GM12878 (cell line): ENCODE data around the gene NHSL1. TPM values are rescaled to one million over a fixed set of nuclear protein-coding genes. Genes with fewer than 3 reads are reported as not detected.

Experiments
- ATAC-seq: fragments of 200-7000 bp; cut with Tn5 transposase; 3 replicates; pipeline ENCODE4 v1.9.1; 2020; ENCODE audit warnings: mild to moderate bottlenecking, moderate library complexity
- BruUV-seq: library from RNA; stranded (reverse); fragments of 400-500 nt; replicated peaks from 2 replicates; lab custom pipeline; 2021; lab: Mats Ljungman, UMichigan
- CTCF ChIA-PET: fragments of 300-600 bp; sonication (Branson Sonifier 250); formaldehyde crosslinking; extraction: SDS; loops from one replicate; lab custom pipeline; 2021; ENCODE audit warnings: inconsistent platforms; lab: Yijun Ruan, JAX
- POLR2A ChIA-PET: fragments of 350-600 bp; formaldehyde crosslinking; extraction: SDS; loops from one replicate; lab custom pipeline; 2021; ENCODE audit warnings: inconsistent platforms; lab: Charles Lee
- RAD21 ChIA-PET: fragments of 300-600 bp; sonication (Branson Sonifier 250); formaldehyde crosslinking; loops from one replicate; lab custom pipeline; 2023; ENCODE audit warnings: antibody characterized with exemption; ENCODE audit not compliant: unreplicated experiment; lab: Charles Lee
- SMC1A ChIA-PET: fragments of 300-600 bp; sonication (Branson Sonifier 250); formaldehyde crosslinking; loops from one replicate; lab custom pipeline; 2023; ENCODE audit not compliant: unreplicated experiment, uncharacterized antibody; lab: Charles Lee
- DNase-seq: peaks from one replicate; pipeline ENCODE4 v3.0.0-alpha.2; 2011; ENCODE audit warnings: low read depth, low spot score
- FAIRE-seq: peaks from 3 replicates; lab custom pipeline; 2011; peaks lifted over from hg19 to GRCh38; lab: Jason Lieb, UNC
- H2AFZ ChIP-seq: 2 replicates; pipeline ENCODE4 v1.6.0; 2011; ENCODE audit warnings: low read depth, low read length, control low read depth; ENCODE audit not compliant: control insufficient read depth
- H3K27ac ChIP-seq: 2 replicates; pipeline ENCODE4 v1.5.1; 2011; ENCODE audit warnings: control low read depth; ENCODE audit not compliant: control insufficient read depth, insufficient read depth
- H3K27me3 ChIP-seq, 2 experiments: replicated peaks in 1 of 2; 2 replicates each; pipeline versions ENCODE4 v1.6.0 to v1.6.1; 2011; ENCODE audit warnings: low read length in 1 of 2; ENCODE audit not compliant: control insufficient read depth in 2 of 2, insufficient read depth in 2 of 2
- H3K36me3 ChIP-seq, 2 experiments: 2 replicates each; pipeline ENCODE4 v1.5.1; 2011; ENCODE audit warnings: low read length in 1 of 2; ENCODE audit not compliant: control insufficient read depth in 2 of 2, insufficient read depth in 2 of 2
- H3K4me1 ChIP-seq: 2 replicates; pipeline ENCODE4 v1.6.1; 2011; ENCODE audit warnings: mild to moderate bottlenecking, low read length, moderate library complexity, mixed read lengths; ENCODE audit not compliant: control insufficient read depth, insufficient read depth
- H3K4me2 ChIP-seq: 2 replicates; pipeline ENCODE4 v1.6.0; 2011; ENCODE audit warnings: control low read depth; ENCODE audit not compliant: control insufficient read depth, insufficient read depth
- H3K4me3 ChIP-seq: fragments of 200-600 bp; sonication (generic); 2 replicates; pipeline ENCODE4 v1.5.1; 2016
- H3K79me2 ChIP-seq: 2 replicates; pipeline ENCODE4 v1.6.0; 2011; ENCODE audit warnings: low read length; ENCODE audit not compliant: control insufficient read depth, insufficient read depth
- H3K9ac ChIP-seq: 2 replicates; pipeline ENCODE4 v1.8.0; 2011; ENCODE audit warnings: low read length, control low read depth, mixed read lengths; ENCODE audit not compliant: control insufficient read depth, insufficient read depth
- H3K9me3 ChIP-seq: replicated peaks from 3 replicates; pipeline ENCODE4 v1.5.1; 2011; ENCODE audit warnings: mild to moderate bottlenecking, low read length; ENCODE audit not compliant: control insufficient read depth, insufficient read depth
- H4K20me1 ChIP-seq: 2 replicates; pipeline ENCODE4 v1.6.0; 2011; ENCODE audit not compliant: control insufficient read depth, insufficient read depth
- EGR1 ChIP-seq, 2 experiments: IDR thresholded peaks; 1 replicate in 1 of 2; 2 replicates in 1 of 2; pipeline ENCODE4 v1.6.1; 2011 to 2012; ENCODE audit warnings: low read depth in 2 of 2, low read length in 2 of 2, borderline replicate concordance in 1 of 2, mild to moderate bottlenecking in 1 of 2, moderate library complexity in 1 of 2
- LARP7 ChIP-seq: fragments of 450-650 bp; IDR thresholded peaks from 2 replicates; pipeline ENCODE4 v1.6.1; 2017; ENCODE audit warnings: mild to moderate bottlenecking
- NFYA ChIP-seq: IDR thresholded peaks from 2 replicates; pipeline ENCODE4 v1.6.1; 2011; ENCODE audit warnings: low read depth, mild to moderate bottlenecking, low read length, improper control_type of control experiment, borderline replicate concordance
- WGBS: methylation state at CpG from one replicate; pipeline ENCODE4 v1.1.6; 2016; ENCODE audit warnings: low lambda C conversion rate; ENCODE audit not compliant: insufficient replicate concordance, insufficient coverage; ENCODE audit errors: missing lambda C conversion rate; 5-methylcytosine and 5-hydroxymethylcytosine counted together
- in situ Hi-C: fragments of 300-500 bp; cut with MboI; formaldehyde crosslinking; loops from 9 replicates; pipeline ENCODE4 v1.14.3; 2018; ENCODE audit warnings: mixed read lengths
- intact Hi-C: fragments of 100-400 bp; cut with micrococcal nuclease; formaldehyde crosslinking; loops from one replicate; pipeline ENCODE4 v1.14.2; 2022; ENCODE audit not compliant: unreplicated experiment
- polyA plus RNA-seq, 11 experiments: library from polyadenylated mRNA; depleted of rRNA in 4 of 11; unstranded in 6 of 11; stranded (reverse) in 5 of 11; fragments of >200 nt; fragmentation: Nextera tagmentation in 4 of 11; fragmentation: Illumina TruSeq in 1 of 11; extraction: Ambion mirVana in 4 of 11; extraction: Trizol in 1 of 11; gene quantifications; 1 replicate in 1 of 11; 2 replicates in 10 of 11; pipeline versions ENCODE4 v1.2.1 to v1.2.3, GENCODE V29; 2011 to 2016; ENCODE audit warnings: inconsistent platforms in 2 of 11, missing spikeins in 2 of 11, low read depth in 1 of 11
- total RNA-seq, 4 experiments: library from RNA; depleted of rRNA in 3 of 4; stranded (reverse); fragments of >200 nt in 3 of 4; fragmentation: Illumina TruSeq in 1 of 4; extraction: Trizol in 1 of 4; gene quantifications; 2 replicates each; pipeline versions ENCODE4 v1.2.1 to v1.2.3, GENCODE V29; 2013 to 2021

Gene NHSL1
- total and polyA plus RNA-seq, 10 of the 15 experiments (the other 5 are each of a cell fraction or from before 2014, with no cell fraction given): 0.26 to 14.1 (median 0.90) TPM

- no peak overlapping the region for H3K4me2 ChIP-seq
- CTCF ChIA-PET: interaction anchor here (0.8 to 1.7 kb wide), 7 partner anchors 14 to 378 kb away, joined by 3 to 8 read pairs (median 5); no protein-coding TSS in a partner anchor
- TF ChIP-seq NFYA (no peak), EGR1 (IDR thresholded peaks at IDR 0.05; ENCODE audit: borderline replicate concordance in 1 of 2, low read depth in 2 of 2, low read length in 2 of 2) (no peak)
- intact Hi-C loops: no loop called here
- H3K9ac ChIP-seq: no peak overlapping the region
- RAD21 ChIA-PET: interaction anchor here (1.0 to 3.2 kb wide), 6 partner anchors 13 to 98 kb away, joined by 3 to 14 read pairs (median 4); no protein-coding TSS in a partner anchor
- H3K27ac ChIP-seq: no peak overlapping the region
- FAIRE-seq (no peak), DNase-seq (no peak), ATAC-seq (no peak)
- H3K79me2 ChIP-seq: no peaks in the 10 kb centered on the region
- no TSS peak for BruUV-seq
- H3K4me3 ChIP-seq: no peak overlapping the region
- no peaks in the 10 kb centered on the region for H3K9me3 ChIP-seq
- H3K36me3 ChIP-seq: no peaks in the 10 kb centered on the region; a peak in 1 of 4 replicates
- no peaks in the 10 kb centered on the region for H3K4me1 ChIP-seq
- no peak overlapping the region for H2AFZ ChIP-seq
- peaks cover 0 to 5% of the 10 kb centered on the region in 2 experiments; a peak in 1 of 4 replicates for H3K27me3 ChIP-seq
- in situ Hi-C loops: no loop called here
- POLR2A ChIA-PET: interaction anchor here (0.8 to 1.5 kb wide), 5 partner anchors 10 to 58 kb away, joined by 3 to 5 read pairs (median 4); no protein-coding TSS in a partner anchor
- H4K20me1 ChIP-seq: no peaks in the 10 kb centered on the region
- SMC1A ChIA-PET: interaction anchor here (0.7 to 11.5 kb wide), 6 partner anchors 10 to 53 kb away, joined by 3 to 139 read pairs (median 6); no protein-coding TSS in a partner anchor
These were observed 5.0 kb downstream of the NHSL1 start for GRCh38 chr6:138494312-138494711.

GRCh38 chr6:138493413-138493812 is 5.9 kb downstream of the NHSL1 start:
- no peak overlapping the region for H3K4me3 ChIP-seq
- ATAC-seq: no peak
- H4K20me1 ChIP-seq: no peaks in the 10 kb centered on the region
- H3K4me2 ChIP-seq: no peak overlapping the region
- CTCF ChIA-PET: interaction anchor here (0.6 to 1.7 kb wide), 7 partner anchors 14 to 97 kb away, joined by 3 to 8 read pairs (median 4); no protein-coding TSS in a partner anchor
- in situ Hi-C loops (no loop called here), intact Hi-C loops (no loop called here)
- no peaks in the 10 kb centered on the region for H3K9me3 ChIP-seq
- no peak for TF ChIP-seq LARP7
- H3K36me3 ChIP-seq: no peaks in the 10 kb centered on the region; a peak in 1 of 4 replicates
- peaks cover 0 to 2% of the 10 kb centered on the region in 2 experiments; a peak in 1 of 4 replicates for H3K27me3 ChIP-seq
- RAD21 ChIA-PET: interaction anchor here (0.9 to 3.2 kb wide), 7 partner anchors 9 to 99 kb away, joined by 3 to 14 read pairs (median 4); no protein-coding TSS in a partner anchor
- DNase-seq: no peak
- POLR2A ChIA-PET: interaction anchor here (0.6 to 1.5 kb wide), 6 partner anchors 9 to 57 kb away, joined by 3 to 5 read pairs (median 4); no protein-coding TSS in a partner anchor
- H3K4me1 ChIP-seq: no peaks in the 10 kb centered on the region
- SMC1A ChIA-PET: interaction anchor here (0.8 to 11.5 kb wide), 7 partner anchors 11 to 43 kb away, joined by 3 to 139 read pairs (median 4); no protein-coding TSS in a partner anchor
- TSS peak; percentile 0 for BruUV-seq
- H3K9ac ChIP-seq: no peak overlapping the region
- H3K79me2 ChIP-seq: no peaks in the 10 kb centered on the region
- no peak overlapping the region for H3K27ac ChIP-seq
- no peak for FAIRE-seq
- WGBS: 18% methylated on average over 5 of the region's 5 CpGs
- H2AFZ ChIP-seq: no peak overlapping the region
